ENCODE results near the gene LSAMP.

Gene LSAMP

DNA sequence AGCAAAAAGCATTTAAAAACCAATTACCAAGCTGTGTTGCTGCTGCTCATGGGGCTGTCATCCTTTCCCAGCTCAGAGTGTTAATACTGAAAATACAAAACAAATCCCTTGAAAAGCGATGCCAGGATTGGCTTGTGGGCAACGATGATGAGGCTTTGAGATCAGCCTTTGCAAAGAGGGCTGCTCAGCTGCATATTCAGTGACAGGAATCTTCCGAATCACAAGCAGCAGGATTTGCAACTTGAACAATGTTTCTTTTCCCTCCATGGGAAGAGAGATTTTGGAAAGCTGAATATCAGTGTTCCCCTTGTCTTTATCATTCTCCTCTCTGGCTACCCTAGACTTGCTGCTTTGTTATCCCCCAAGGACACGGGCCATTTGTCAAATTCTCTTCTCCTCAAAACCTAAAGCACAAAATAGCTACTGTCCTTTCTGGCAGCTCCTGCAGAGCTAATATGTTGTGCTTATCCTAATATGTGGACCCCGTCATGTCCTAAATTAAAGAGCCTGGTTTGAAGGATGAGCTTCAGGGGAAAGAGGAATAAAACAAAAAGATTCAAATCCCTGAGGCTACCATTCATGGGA lies 446.2 kb downstream of the LSAMP start:
- DNase-seq = no peak

DNA sequence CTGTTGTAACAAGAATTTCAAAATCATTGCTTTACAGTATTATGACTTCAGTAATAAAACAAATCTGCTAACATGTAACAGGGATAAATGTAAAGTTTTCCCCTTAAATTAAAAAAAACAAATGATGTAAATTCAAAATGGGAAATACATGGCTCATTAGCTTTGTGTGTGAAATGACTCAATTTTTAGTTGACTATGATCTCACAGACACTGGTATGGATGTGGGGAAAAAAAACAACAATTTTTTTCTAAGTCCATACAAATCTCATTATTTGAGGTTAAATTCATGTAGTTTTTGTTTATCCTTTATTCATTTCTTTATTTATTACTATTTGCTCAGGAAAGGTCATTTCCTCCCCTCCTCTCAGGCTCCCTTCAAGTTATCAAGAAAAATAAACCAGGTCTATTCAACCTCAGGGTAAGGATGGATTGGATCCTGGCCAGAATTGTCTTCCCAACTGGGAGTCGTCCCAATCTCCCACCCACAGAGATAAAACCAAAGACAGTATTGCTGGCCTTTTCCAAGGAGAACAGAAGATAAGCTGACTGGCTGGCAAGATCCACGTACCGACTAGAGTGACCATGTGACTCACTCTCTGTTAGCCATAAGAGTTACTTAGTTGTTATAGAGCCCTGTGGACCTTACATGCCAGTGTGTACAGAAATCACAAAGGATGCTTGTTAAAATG lies 448.7 kb downstream of the LSAMP start:
- no peak for DNase-seq

DNA sequence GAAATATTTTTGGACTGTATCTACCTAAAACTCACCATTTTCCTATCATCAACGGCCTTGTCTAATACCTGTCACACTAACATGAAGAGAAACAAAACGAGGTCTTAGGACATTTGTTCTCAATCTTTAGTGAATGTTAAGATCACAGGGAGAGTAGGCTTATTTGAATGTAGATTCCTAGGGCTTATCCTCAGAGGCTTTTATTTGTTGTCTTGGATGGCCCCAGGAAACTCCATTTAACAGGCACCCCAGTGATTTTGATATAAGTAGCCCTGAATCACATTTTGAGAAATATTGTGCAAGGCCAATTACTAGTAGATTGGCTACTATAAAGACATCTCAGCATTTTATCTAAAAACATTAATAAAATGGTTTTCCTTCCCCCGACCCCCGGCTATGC lies 454.6 kb downstream of the LSAMP start:
- DNase-seq = no peak

DNA sequence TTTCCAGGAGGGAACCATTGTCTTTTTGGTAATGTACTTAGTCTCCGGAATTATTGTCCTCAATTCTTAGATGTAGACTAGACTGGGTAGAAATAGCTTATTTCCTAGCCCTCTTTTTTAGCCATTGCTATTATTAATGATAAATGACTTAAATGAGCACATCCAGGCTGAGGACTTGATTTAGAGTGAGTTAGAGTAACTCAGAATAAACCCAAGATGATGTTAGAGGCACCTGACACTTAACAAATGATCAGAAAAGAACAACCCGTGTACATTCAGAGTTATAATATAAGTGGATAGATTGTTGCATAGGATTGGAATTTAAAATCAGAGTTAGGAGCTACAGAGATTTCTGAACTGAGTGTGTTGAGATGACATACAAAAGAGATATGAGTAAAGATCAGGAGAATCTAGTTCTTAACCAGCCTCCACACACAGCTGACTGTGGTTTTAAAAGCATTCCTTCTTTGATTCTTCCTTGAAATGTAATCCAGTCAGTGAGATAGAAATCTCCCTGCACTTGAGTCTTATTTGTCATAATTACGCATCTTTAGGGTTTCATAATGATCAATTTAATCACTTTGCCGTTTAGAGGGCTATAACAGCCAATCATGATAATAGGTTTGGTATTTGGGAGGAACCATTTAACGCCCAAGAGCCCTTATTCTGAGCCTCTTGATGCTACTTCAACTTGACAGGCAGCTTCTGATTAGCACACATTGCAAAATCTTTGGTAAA lies 455.4 kb downstream of the LSAMP start:
- no peak for DNase-seq

DNA sequence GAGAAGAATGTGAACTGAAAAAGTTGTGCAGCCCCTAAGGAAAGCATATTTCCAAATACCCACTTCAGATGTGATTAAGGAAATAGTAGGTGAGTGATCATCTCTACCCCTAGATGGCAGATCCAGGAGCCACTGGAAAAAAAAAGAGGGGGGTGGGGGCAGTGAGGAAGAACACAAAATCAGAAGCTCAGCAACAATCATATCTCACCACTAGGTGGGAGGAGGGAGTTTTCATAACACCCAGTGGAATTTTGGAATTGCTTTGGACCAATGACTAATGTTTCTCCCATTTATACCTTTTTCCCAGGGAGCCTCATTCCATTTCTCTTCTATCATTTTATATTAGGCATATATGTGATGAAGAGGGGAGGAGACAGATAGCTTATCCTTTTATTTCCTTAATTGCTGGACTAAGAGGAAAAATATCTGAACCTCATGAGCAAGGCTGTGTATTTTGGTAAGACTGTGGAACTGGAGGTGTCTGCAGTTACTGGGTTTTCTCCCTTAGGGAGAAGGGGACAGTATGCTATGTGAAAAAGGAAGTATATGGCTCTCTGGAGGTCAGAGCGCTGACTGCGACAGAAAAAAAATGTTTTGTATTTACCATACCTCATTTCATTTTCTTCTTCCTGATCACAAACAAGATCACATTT lies 458.6 kb downstream of the LSAMP start:
- DNase-seq = no peak

DNA sequence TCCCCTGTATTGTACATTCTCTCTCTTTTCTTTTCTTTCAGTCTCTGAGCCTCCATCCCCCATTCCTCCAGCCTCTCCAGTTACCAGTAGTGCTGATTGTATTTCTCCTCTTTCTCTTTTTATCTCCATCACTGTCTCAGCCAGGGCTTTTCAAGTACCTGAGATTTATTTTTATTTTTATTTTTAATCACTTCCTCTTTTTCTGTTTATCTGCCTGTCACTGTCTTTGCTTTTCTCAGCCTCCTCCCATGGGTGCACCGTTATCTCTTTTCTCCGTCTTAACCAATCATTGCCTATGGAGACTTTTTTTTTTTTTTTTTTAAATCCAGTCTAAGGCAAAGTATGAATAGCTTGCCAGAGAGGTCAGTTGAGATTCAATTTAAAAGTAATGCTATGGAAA lies 462.7 kb downstream of the LSAMP start:
- DNase-seq = no peak

DNA sequence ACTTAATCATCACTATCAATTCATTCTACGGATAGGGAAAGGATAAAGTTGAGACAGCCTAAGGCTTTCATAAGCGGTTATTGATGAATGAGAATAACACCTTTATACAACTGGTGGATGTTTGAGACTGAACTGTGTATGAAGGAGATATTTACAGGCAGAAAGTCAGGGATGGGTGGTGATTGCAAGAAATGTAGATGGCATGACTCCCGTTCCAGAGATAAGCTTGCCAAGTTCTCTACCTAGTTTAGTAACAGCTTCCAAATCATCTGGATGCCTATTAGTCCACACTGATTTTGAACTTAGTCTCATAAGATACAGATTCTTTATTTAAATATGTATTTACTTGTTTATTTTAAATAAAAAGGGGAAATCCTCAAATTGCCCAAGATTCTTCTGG lies 463.2 kb downstream of the LSAMP start:
- no peak for DNase-seq

DNA sequence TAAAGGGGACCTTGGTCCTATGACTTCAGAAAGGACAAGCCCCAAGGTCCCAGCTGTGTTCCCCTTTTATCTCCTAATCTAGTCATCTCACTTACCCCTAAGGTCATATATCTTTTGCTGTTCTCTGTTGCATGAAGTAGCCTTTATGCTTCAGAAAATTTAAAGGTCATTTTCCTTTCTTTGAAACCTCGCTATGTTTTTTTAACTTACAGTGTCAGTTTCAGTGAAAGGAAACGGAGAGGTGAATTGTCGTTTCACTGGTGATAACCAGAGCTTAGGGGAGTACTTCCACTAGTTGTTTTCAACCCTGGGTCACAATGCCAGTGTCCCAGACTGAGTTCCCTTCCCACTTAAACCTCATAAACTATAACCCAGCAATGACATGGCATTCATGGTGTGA lies 464.6 kb downstream of the LSAMP start:
- DNase-seq = no peak

DNA sequence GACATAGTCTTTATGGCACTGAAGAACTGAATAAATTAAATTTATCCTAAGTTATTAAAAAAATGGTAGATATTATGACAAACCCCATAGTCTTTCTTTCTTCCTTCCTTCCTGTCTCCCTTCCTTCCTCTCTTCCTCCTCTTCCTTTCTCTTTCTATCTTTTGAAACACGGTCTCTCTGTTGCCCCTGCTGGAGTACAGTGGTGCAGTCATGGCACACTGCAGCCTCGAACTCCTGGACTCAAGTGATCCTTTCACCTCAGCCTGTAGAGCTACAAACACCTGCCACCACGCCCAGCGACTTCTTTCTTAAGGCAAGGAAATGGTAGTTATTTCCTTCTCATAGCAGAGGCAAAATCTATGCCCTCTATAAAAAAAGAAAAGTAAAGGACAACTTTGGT lies 467.4 kb downstream of the LSAMP start:
- DNase-seq = no peak

DNA sequence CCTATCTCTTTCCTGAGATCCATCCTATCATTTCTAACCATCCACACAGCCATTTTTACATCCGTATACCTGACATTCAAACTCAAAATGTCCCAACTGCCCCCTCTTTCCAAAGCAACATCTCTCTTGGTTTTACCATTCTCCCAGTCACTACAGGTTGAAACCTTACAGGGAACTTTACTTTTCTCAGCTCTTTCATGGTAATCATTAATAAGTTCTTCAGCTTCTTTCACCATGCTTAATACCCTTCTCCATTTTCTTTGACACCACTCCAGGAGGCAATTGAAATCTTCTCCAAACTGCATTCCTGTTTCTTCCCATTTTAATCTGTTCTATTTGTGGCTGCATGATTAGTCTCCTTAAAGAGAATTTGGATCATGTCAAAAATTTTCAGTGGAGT lies 469.5 kb downstream of the LSAMP start:
- no peak for DNase-seq

DNA sequence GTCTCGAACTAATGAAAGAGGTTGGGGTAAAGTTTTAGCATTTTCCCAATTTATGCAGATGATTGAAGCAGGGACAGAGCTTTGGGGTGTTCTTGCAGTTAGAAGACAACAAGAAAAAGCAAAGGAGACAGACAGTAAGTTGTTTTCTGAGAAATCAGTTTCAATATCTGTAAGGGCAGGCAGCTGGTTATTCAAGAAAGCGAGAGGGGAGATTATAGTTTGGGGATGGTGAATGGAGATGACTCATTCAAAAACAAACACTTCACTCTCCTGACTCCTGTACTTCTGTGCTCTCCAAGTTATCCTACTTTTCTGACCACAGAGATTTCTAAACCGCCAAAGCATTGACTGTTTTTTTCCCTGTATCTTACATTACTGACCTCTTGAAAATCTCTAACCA lies 469.9 kb downstream of the LSAMP start:
- DNase-seq = no peak

DNA sequence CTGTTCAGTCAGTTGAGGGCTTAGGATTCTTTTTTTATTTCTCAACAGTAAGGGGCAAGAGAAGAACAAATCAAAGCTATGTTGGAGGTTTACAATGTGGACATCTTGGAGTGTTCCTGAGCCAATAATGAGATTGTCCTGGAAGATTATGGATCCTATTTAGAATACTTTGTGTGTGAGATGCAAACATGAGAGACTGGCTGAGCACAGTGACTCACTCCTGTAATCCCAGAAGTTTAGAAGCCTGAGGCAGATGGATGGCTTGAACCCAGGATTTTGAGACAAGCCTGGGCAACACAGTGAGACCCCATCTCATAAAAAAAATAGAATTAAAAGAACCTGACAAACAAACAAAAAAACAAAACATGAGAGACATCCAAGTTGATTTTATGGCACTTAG lies 470.3 kb downstream of the LSAMP start:
- no peak for DNase-seq

DNA sequence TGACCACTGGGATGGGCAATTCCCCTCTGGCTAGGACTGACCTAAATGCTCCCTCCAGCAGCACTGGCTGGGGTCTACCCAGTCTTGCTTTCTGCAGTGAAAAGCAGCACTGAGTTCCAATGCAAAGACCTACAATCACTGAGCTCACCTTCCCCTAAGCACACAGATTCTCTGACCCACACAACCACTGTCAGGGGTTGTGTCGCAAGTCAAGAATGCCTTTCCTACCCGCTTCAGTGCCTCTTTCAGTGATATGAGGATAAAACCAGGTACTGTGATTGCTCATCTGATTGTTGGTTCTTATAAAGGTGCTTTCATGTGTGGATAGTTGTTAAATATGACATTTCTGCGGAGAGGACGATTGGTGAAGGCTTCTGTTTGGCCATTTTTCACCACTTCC lies 476.4 kb downstream of the LSAMP start:
- DNase-seq = no peak

DNA sequence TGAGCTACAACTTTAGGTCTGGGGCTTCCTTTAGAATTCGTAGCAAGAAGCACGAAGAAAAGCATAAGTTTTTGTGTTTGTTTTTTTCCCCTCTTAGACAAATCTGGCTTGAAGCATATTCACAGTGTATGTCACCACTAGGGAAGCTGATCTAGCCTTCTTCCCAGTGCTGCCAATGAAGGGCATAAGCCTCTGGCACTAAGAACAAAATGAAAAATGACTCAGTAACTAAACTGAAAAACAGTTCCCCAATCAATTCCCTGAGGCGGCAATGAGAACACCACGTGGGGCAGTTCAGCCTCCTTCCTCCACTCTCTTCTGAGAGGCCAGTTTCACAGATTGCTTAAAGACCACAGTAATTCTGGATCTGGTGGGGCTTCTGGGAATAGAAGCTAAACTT lies 483.9 kb downstream of the LSAMP start:
- no peak for DNase-seq

DNA sequence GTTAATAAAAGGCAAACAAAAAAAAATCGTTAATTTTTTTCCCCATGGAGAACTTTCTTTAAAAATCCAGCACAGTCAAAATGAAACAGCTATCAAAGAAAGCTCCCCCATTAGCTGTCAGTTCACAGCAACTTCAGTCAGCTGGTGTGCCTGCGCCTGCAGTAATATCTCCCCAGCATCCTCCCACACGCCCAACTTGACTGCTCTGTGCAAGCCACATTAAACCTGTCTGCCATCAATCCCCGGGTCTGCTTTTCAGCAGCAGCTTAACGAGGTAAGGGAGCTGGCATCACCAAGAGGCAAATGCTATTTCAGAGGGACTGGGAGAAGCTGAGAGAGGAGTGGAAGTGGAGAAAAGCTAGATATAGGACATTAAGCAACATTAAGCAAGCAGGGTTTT lies 484.5 kb downstream of the LSAMP start:
- no peak for DNase-seq

DNA sequence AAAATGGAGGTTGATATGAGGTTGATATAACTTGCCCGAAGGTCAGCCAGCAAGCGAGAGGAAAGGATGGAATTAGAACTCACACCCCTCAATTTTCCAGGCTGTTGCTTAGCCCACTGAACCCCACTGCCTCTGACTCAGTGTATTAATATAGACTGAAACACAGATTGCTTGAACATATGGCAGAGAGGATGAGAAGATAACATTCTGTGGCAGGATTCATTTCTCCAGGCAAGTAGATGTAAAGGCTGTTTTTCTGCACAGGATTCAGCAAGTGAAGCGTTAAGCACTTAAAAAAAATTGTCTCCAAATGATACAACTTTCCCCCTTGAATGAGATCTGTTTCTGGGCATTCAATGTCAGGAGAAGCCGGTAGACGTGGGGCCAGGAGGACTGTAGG lies 486.8 kb downstream of the LSAMP start:
- no peak for DNase-seq

DNA sequence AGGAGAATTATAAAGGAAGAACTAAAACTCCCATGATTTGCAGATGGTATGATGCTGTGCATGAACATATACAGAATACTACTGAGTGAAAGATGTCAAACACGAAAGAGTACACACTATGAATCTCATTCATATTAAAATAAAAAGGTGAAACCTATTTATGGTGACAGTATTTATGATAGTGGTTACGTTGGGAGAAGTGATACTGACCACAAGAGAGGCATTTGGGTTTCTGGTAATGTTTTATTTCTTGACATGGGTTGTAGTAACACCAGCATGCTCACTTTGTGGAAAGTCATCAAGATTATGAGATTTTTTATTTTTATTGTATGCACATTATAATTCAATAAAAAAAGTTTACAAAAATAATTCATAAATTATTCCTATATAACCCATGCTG lies 498.0 kb downstream of the LSAMP start:
- no peak for DNase-seq

DNA sequence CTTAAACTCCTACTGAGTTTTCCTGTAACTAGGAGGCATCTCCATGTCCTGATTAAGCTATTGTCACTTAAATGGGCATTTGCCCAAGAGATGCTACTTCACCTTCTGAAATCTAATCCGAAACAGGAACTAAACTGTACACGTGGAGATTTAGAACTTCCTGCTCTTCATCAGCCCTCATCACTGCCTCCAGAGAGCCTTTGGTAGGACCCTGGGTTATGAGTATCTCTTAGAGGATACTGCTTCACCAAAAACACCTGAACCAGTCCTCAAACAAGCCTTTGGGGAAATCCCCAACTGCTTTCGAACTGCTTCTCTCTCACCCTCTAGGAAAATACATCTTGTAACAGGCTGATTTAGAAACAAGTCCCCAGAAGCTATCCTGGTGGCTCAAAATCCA lies 501.7 kb downstream of the LSAMP start:
- no peak for DNase-seq

DNA sequence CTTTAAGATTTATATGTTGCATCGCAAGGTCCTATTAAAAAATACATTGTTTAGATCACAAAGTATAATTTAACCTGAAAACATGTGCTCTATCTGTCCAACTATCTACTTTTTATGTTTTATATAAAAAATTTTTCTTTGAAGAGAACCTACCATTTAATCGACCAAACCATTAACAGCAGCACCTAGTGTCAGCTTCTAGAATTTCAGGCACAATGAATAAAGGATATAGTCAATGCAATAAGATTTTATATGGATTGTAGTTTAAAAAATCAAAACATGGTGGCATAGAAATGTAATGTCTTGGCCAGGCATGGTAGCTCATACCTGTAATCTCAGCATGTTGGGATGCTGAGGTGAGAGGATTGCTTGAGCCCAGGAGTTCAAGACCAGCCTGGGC lies 508.2 kb downstream of the LSAMP start:
- no peak for DNase-seq

DNA sequence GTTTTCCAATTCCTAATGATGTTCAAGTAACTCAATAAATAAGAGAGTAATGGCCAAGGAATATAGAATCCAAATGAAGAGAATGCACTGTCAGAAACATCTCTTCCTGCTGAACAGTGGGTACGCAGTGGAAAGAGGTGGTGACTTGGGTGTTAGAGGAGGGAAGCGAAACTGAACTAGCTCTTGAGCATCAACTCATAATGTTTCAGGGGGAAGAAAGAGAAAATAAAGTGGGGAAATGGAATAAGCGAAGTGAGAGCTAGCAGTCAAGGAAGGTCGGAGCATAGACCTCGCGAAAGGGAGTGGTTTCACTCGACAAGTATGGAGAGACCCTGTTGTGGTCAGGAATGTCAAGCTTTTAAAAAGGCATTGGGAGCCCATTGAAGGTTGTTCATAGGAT lies 512.5 kb downstream of the LSAMP start:
- no peak for DNase-seq

DNA sequence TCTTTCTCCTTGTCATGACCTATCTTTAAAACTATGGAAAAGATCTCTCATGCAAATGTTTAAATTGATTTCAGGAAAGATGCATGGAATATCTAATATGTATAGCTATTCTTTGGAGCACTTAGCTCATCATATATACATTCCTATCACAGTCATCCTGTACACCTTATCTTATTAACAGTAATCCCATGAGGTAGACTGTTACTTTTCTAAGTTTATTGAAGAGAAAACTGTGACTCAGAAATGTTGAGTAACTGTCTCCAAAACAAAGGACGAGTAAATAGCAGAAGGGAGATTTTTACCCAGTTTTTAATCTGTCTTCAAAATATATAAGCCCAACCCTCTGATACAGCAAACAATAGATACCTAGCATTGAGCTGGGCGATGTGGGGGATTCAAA lies 513.7 kb downstream of the LSAMP start:
- no peak for DNase-seq

DNA sequence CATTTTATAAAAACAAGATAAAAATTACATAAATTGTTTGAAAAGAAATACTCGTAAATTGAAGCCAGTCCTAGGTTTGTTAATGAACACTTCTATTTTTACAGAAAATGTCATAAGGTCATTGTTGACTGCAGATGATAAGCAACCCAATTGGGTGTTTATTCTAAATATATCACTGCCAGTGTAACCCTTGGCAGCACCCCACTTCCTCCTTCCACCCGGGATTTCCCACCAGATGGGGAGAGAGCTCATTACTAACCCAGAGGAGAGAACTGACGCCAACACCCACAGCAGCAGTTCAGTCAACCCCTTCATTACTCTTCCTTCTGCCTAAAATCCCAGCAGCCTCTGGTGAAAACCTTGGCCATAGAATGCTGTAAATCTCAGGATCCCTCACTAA lies 514.4 kb downstream of the LSAMP start:
- no peak for DNase-seq

DNA sequence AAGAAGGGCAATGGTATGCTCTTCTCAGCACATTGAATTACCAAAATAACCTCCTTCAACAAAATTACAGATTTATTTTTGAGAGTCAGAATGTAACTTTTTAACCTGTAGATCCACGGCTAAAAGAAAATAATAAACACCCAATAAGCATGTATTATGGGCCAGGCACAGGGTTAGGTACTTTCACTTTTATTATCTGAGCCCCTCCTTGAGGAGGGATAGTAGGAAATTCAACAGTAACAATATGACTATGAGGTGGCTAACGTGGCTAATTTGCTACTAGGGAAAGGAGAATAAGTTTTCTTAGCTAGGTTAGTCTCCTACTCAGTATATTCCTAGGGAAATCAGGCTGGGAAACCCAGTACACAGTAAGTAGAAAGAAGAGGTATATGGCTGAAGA lies 515.1 kb downstream of the LSAMP start:
- DNase-seq = no peak

DNA sequence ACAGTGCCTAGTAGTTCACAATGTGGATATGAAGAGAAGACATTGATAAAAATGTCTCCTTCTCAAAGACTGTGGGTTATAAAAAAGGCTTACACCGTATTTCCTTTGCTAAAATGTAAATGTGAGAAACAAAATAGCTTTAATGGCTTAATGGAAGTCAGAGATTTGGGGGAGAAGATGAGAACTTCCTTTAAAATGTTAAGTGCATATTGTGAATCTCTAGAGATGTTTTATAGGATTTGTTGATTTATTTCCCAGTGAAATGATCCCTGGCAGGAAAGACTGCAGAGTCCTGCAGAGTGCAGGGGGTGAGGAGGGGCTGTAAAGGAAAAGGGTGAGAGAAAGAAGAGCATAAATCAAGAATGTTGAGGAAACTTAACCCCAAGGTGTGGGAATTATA lies 516.9 kb downstream of the LSAMP start:
- DNase-seq = no peak

All from CD4-positive, alpha-beta T cell treated with Interleukin-17A for 1 hour (primary cell).